Activated CD4-positive, alpha-beta T cell treated with anti-CD3 and anti-CD28 coated beads for 1 hour (primary cell): ENCODE results near the gene CYP4F12.
"Not testable (repeated sequence)": the region's sequence is repeated elsewhere in the genome, so short reads cannot be mapped to it uniquely, and the experiment has no call there.

ENCODE experiments used
- DNase-seq: peaks from one replicate; pipeline ENCODE4 v3.0.0-alpha.2; 2020

The CYP4F12 gene

GRCh38 chr19:15651791-15652190 is 21.1 kb upstream of the CYP4F12 start:
- no peak for DNase-seq

GRCh38 chr19:15652559-15653278 is 20.2 kb upstream of the CYP4F12 start:
- no peak for DNase-seq

- DNase-seq, result no peak
These were observed 16.4 kb upstream of the CYP4F12 start for GRCh38 chr19:15656467-15656866.

- no peak for DNase-seq
These were observed 9.6 kb upstream of the CYP4F12 start for GRCh38 chr19:15663247-15663646.

- DNase-seq, result no peak
These were observed 6.7 kb upstream of the CYP4F12 start for GRCh38 chr19:15666186-15666585.

GRCh38 chr19:15666883-15667282 is 6.0 kb upstream of the CYP4F12 start:
- DNase-seq, result no peak

- DNase-seq, result no peak
These were observed 3.4 kb upstream of the CYP4F12 start for GRCh38 chr19:15669440-15669839.

GRCh38 chr19:15669891-15670290 is 3.0 kb upstream of the CYP4F12 start:
- DNase-seq, result no peak

GRCh38 chr19:15671237-15671821 is 1.6 kb upstream of the CYP4F12 start:
- no peak for DNase-seq

GRCh38 chr19:15671891-15672579 is 852 bp upstream of the CYP4F12 start:
- no peak for DNase-seq

GRCh38 chr19:15673176-15673654 is 328 bp downstream of the CYP4F12 start:
- no peak for DNase-seq

GRCh38 chr19:15675560-15675959 is 2.7 kb downstream of the CYP4F12 start:
- DNase-seq, result no peak

- no peak for DNase-seq
These were observed 6.2 kb downstream of the CYP4F12 start for GRCh38 chr19:15679089-15679488.

GRCh38 chr19:15679865-15680264 is 7.0 kb downstream of the CYP4F12 start:
- not testable (repeated sequence) for DNase-seq

- no peak for DNase-seq
These were observed 7.8 kb downstream of the CYP4F12 start for GRCh38 chr19:15680478-15681322.

GRCh38 chr19:15683411-15683810 is 10.5 kb downstream of the CYP4F12 start:
- no peak for DNase-seq

GRCh38 chr19:15684828-15685227 is 11.9 kb downstream of the CYP4F12 start:
- DNase-seq, result no peak

- DNase-seq, result no peak
These were observed 23.8 kb downstream of the CYP4F12 start for GRCh38 chr19:15696654-15697194.

GRCh38 chr19:15701757-15702533 is 29.1 kb downstream of the CYP4F12 start:
- DNase-seq, result no peak

GRCh38 chr19:15702534-15702930 is 29.6 kb downstream of the CYP4F12 start:
- no peak for DNase-seq

- DNase-seq, result no peak
These were observed 41.8 kb downstream of the CYP4F12 start for GRCh38 chr19:15714638-15715037.

GRCh38 chr19:15715642-15716041 is 42.8 kb downstream of the CYP4F12 start:
- no peak for DNase-seq
